GM21360 (cell line): ENCODE data around the gene PRKAR1B.
"Not testable (repeated sequence)": the region's sequence is repeated elsewhere in the genome, so short reads cannot be mapped to it uniquely, and the experiment has no call there.

Source experiments
- ATAC-seq: cut with Tn5 transposase; IDR thresholded peaks from one replicate; pipeline ENCODE4 v1.9.1; 2021; ENCODE audit warnings: mild to moderate bottlenecking, moderate library complexity; ENCODE audit not compliant: unreplicated experiment

PRKAR1B gene

GRCh38 chr7:672891-673290, 54.2 kb downstream of the PRKAR1B start:
- no peak for ATAC-seq

DNA sequence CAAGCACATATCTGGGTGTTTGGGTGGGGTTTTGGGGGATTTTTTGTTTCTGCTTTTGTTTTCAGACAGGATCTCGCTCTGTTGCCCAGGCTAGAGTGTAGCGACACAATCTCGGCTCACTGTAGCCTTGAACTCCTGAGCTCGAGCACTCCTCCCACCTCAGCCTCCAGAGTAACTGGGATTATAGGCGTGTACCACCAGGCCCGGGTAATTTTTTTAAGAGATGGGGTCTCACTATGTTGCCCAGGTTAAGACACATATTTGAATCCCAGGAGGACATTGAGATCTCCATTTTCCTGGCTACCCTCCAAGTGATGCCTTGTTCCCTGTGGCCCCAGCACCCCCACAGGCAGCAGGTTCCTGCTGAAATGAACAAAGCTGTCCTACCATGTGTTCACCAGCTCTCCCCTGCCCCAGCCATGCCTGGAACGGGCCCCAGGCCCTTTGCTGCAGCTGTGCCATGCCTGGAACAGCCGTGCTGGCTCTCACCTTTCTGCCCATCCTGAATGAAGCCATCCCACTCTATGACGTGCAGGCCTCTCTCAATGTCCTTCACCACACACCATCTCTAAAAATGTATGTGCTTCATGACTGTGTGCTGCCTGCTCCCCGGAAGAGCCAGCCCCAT, 55.6 kb downstream of the PRKAR1B start:
- no peak for ATAC-seq

DNA sequence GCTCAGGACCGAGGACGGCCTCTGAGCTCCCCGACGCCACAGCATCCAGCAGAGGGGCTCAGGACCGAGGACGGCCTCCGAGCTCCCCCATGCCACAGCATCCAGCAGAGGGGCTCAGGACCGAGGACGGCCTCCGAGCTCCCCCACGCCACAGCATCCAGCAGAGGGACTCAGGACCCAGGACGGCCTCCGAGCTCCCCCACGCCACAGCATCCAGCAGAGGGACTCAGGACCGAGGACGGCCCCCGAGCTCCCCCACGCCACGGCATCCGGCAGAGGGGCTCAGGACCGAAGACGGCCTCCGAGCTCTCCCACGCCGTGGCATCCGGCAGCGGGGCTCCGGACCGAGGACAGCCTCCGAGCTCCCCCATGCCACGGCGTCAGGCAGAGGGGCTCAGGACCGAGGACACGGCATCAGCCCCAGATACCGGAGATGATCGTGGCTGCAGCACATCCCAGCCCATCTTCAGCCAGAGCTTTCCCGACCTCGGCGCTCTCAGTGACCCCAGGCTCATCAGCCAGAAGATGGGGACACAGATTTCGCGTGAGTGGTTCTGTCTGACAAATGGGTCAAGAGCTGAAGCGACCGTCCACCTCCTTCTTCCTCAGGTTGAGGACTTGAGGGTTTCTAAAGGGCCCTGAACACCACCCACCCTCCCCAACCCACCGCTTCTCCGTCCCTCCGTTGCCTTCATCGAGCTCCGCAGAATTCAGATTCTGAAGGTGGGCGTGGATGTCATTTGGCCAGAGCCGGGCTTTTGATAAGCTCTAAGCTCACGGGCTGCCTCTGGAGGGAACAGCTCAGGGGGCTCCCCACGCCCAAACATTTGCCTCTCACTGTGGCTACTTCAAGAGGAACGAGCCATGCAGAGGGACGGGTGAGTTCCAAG, 56.3 kb downstream of the PRKAR1B start:
- ATAC-seq: no peak

GRCh38 chr7:668958-669357, 58.1 kb downstream of the PRKAR1B start:
- ATAC-seq: no peak

- ATAC-seq: no peak
Measured at GRCh38 chr7:668139-668931, 58.7 kb downstream of the PRKAR1B start.

- ATAC-seq: no peak
Measured at GRCh38 chr7:666454-667292, 60.4 kb downstream of the PRKAR1B start.

DNA sequence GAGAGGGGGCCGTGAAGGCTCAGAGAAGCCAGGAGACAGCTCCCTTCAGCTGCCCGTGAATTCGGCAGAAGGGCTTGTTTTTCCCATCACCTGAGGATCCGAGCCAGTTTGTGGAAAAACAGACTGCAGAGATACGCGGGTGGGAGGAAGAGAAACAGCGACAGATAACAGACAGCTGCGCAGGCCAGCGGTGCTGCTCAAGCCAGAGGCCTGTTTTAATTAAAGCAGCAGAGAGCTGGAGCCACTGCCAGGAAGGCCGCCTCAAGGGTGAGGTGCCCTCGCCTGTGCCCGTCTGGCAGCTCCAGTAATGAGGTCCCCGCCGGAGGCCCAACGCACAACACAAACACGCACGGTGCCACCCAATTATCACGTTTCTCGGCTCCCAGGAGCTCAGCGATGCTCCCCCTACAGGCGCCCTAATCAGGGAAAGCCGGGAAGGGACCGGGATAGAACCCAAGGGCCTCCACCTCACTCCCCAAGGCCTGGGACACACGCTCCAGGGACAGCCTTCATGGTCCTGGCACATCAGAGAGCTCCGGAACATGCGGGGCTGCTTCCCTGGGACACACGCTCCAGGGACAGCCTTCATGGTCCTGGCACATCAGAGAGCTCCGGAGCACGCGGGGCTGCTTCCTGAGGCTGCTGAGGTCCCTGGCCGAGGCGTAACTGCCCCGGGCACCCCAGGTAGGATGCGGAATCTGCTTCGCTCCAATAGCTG, 61.2 kb downstream of the PRKAR1B start:
- no peak for ATAC-seq

GRCh38 chr7:664997-665735, 61.9 kb downstream of the PRKAR1B start:
- ATAC-seq: no peak

GRCh38 chr7:664402-664775, 62.7 kb downstream of the PRKAR1B start:
- no peak for ATAC-seq

DNA sequence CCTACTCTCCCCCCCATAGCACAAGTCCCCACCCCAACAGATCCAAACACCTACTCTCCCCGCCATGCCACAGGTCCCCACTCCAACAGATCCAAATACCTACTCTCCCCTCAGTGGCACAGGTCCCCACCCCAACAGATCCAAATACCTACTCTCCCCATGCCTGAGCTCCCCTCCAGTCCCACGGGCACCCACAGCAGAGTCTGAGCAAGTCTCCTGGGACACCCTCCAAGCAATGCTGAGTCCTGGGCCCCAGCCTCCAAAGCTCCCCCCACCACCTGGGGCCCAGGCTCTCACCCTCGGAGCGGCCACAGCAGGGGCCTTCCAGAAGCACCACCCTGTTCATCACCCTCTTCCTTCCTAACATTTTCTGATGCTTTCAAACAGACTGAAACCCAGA, 64.5 kb downstream of the PRKAR1B start:
- ATAC-seq: no peak

DNA sequence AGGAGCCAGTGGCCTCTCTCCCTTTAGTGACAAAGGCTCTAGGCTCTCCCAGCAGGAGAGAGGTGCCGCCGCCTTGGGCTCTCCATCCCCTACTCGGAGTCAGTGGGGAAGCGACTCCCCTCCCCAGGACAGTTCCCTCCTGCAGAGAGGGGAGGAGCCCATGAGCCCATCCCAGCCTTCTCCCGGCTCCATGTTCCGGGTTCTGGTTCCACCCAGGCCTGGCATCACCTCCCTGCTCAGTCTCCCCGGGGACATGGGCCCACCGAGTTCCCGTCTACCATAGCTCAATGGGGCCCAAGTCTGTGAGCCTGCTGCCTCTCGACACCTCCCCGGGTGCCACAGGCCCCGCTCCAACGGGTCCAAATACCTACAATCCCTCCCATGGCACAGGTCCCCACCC, 67.1 kb downstream of the PRKAR1B start:
- no peak for ATAC-seq

DNA sequence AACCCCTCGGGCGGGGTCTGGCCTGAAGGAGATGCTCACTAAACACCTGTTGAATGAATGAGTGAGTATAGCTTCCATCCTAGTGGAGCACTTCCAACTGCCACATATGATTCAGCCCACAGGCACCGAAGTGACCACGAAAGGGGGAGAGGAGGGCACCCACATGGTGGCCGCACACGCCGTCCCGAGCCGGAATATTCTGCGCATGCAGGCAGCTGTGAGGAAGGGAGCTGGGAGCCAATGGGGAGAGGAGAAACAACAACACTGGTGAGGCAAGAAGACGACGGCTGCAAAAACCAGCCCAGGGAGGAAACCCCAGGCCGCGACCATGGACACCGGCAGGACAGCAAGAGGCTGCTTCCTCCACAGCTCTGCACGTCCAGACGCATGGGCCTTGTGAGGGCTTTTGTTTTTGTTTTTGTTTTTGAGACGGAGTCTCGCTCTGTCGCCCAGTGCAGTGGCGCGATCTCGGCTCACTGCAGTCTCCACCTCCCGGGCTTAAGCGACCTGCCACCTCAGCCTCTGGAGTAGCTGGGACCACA, 67.7 kb downstream of the PRKAR1B start:
- ATAC-seq: no peak

DNA sequence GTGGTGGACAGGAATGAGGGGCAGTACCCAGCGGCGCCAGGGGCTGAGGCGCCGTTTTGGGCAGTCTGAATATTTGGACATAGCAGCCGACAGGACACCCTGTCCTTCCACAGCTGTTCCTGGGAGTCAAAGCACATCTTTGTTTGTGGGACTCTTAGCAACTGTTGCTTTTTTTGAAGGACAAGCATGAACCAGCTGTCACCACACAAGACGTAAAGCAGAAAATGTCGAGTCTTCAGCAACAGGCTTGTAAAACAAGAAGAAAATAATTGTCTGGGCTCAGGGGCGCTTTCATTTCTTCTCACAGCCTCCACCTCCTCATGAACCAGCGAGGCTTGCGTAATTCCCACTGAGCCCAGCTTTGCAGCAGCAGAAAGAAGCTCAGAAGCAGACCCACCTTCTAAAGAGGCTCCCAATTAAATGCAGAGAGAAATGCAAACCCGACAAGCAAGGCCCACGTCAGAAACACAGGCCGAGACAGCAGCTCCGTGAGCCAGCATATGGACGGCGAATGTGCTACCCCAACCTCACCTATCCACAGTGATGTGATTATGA, 69.4 kb downstream of the PRKAR1B start:
- ATAC-seq: no peak

DNA sequence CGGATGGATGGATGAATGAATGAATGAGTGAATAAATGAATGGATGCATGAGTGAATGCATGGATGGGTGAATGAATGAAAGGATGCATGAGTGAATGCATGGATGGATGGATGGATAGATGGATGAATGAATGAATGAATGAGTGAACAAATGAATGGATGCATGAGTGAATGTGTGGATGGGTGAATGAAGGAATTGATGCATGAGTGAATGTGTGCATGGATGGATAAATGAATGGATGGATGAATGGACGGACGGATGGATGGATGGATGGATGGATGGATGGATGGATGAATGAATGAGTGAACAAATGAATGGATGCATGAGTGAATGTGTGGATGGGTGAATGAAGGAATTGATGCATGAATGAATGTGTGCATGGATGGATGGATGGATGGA, 70.1 kb downstream of the PRKAR1B start:
- not testable (repeated sequence) for ATAC-seq

DNA sequence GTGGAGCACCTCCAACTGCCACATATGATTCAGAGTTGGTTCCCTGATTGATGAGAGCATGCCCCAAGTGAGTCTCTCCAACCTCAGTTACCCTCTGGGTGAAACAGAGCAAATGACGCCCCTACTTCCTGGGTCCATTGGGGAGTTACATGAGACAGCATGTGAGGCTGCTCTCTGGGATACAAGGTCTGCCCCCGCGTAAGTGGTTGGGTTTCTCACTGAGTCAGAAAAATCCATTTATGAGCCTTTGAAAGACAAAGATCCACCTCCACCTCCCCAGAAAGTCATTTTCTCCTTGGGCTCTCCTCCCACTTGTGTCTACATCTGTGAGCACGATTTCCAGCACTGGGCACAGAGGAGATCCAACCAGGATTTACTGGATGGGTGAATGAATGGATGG, 71.3 kb downstream of the PRKAR1B start:
- no peak for ATAC-seq

DNA sequence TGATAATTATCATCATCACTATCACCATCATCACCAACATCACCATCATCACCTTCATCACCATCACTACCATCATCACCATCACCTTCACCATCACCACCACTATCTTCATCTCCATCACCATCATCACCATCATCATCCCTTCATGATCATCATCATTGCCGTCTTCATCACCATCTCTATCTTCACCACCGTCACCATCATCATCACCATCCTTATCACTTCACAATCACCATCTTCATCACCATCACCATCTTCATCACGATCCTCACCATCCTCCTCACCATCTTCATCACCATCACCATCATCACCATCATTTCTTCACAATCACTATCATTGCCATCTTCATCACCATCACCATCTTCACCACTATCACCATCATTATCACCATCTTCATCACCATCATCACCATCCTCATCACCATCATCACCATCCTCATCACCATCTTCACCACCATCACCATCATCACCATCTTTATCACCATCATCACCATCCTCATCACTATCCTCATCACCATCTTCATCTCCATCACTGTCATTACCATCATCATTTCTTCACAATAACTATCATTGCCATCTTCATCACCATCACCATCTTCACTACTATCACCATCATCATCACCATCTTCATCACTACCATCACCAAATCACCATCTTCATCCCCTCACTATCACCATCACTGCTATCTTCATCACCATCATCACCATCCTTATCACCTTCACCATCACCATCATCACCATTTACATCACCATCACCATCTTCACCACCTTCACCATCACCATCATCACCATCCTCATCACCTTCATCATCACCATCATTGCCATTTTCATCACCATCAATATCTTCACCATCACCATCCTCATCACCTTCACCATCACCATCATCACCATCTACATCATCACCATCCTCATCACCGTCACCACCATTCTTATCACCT, 73.0 kb downstream of the PRKAR1B start:
- no peak for ATAC-seq

GRCh38 chr7:652881-653280, 74.2 kb downstream of the PRKAR1B start:
- no peak for ATAC-seq

- not testable (repeated sequence) for ATAC-seq
Measured at GRCh38 chr7:652167-652566, 74.9 kb downstream of the PRKAR1B start.
